T-helper 1 cell (primary cell): Measurements from ENCODE around the gene CIB1.

ENCODE experiments used
- DNase-seq, 5 donors: peaks; one replicate each; pipeline ENCODE4 v3.0.0-alpha.2; 2012 to 2020

CIB1 gene

GRCh38 chr15:90214553-90215196, 19.1 kb downstream of the CIB1 start:
- no peak for DNase-seq

- DNase-seq: no peak
These were observed 19.9 kb downstream of the CIB1 start for GRCh38 chr15:90213818-90214204.

- DNase-seq: no peak
These were observed 20.5 kb downstream of the CIB1 start for GRCh38 chr15:90213122-90213817.

GRCh38 chr15:90212221-90213098, 21.3 kb downstream of the CIB1 start:
- DNase-seq: no peak

GRCh38 chr15:90211440-90212143, 22.1 kb downstream of the CIB1 start:
- DNase-seq: no peak

- no peak for DNase-seq
These were observed 22.7 kb downstream of the CIB1 start for GRCh38 chr15:90211009-90211408.

GRCh38 chr15:90210593-90210992, 23.1 kb downstream of the CIB1 start:
- DNase-seq: no peak

- DNase-seq: peak in 1 of 5 donors; percentile 56
These were observed 24.1 kb downstream of the CIB1 start for GRCh38 chr15:90209591-90209990.

GRCh38 chr15:90208356-90208755, 25.4 kb downstream of the CIB1 start:
- no peak for DNase-seq

- DNase-seq: no peak
These were observed 26.5 kb downstream of the CIB1 start for GRCh38 chr15:90207252-90207651.

- no peak for DNase-seq
These were observed 27.9 kb downstream of the CIB1 start for GRCh38 chr15:90205886-90206285.

- DNase-seq: no peak
These were observed 28.5 kb downstream of the CIB1 start for GRCh38 chr15:90205050-90205848.

- DNase-seq: no peak
These were observed 29.8 kb downstream of the CIB1 start for GRCh38 chr15:90203922-90204321.

GRCh38 chr15:90203473-90203872, 30.3 kb downstream of the CIB1 start:
- DNase-seq: no peak

- DNase-seq: no peak
These were observed 30.8 kb downstream of the CIB1 start for GRCh38 chr15:90202929-90203328.

GRCh38 chr15:90201944-90202375, 31.8 kb downstream of the CIB1 start:
- no peak for DNase-seq

- peak; percentile 54 to 74 (median 64) for DNase-seq
These were observed 32.4 kb downstream of the CIB1 start, which contains the start of gene SEMA4B for GRCh38 chr15:90201130-90201943. SEMA4B (plus strand) TSS chr15:90201330; CDS start chr15:90201579, 249 bp downstream.

- DNase-seq: no peak
These were observed 33.1 kb downstream of the CIB1 start for GRCh38 chr15:90200534-90201129.

GRCh38 chr15:90194655-90195054, 39.1 kb downstream of the CIB1 start:
- DNase-seq: no peak

- no peak for DNase-seq
These were observed 40.6 kb downstream of the CIB1 start for GRCh38 chr15:90192961-90193786.
